Prostate gland (tissue), 2 donors: ENCODE data around the gene CASP8. TPM values are rescaled to one million over a fixed set of nuclear protein-coding genes. Genes with fewer than 3 reads are reported as not detected.
"Not testable (repeated sequence)": the region's sequence is repeated elsewhere in the genome, so short reads cannot be mapped to it uniquely, and the experiment has no call there.

Experiments
- DNase-seq: peaks from one replicate; pipeline ENCODE4 v3.0.0-alpha.2; 2019; ENCODE audit warnings: low spot score
- H3K27ac ChIP-seq, 2 donors: fragments of 200-600 bp; sonication (generic); 2 replicates each; pipeline ENCODE4 v1.5.1; 2017 to 2019
- H3K27me3 ChIP-seq: fragments of 200-600 bp; sonication (generic); replicated peaks from 2 replicates; pipeline ENCODE4 v1.5.1; 2019; ENCODE audit not compliant: insufficient read depth
- H3K36me3 ChIP-seq, 2 donors: fragments of 200-600 bp; sonication (generic); 1 replicate in 1 of 2; 2 replicates in 1 of 2; pipeline versions ENCODE4 v1.5.1 to v1.8.1; 2017 to 2019
- H3K4me1 ChIP-seq: fragments of 200-600 bp; sonication (generic); replicated peaks from 2 replicates; pipeline ENCODE4 v1.5.1; 2019
- H3K4me3 ChIP-seq, 2 donors: fragments of 200-600 bp; sonication (generic); 2 replicates each; pipeline ENCODE4 v1.5.1; 2017 to 2019
- H3K9me3 ChIP-seq: fragments of 200-600 bp; sonication (generic); 2 replicates; pipeline ENCODE4 v1.5.1; 2017
- POLR2A ChIP-seq: fragments of 450-650 bp; IDR thresholded peaks from one replicate; pipeline ENCODE4 v1.6.1; 2016; ENCODE audit warnings: antibody characterized with exemption, mild to moderate bottlenecking
- POLR2AphosphoS5 ChIP-seq: sonication (generic); formaldehyde crosslinking; IDR thresholded peaks from one replicate; pipeline ENCODE4 v1.6.1; 2017; ENCODE audit warnings: antibody characterized with exemption
- WGBS: methylation state at CpG from one replicate; pipeline ENCODE4 v1.1.5; 2018; 5-methylcytosine and 5-hydroxymethylcytosine counted together
- intact Hi-C: fragments of 100-400 bp; cut with DNase I; formaldehyde crosslinking; loops from one replicate; pipeline ENCODE4 v1.14.2; 2022
- total RNA-seq, 2 donors: library from RNA; depleted of rRNA; stranded (reverse); fragments of >200 nt; gene quantifications; one replicate each; pipeline ENCODE4 v1.1.0, GENCODE V29; 2016
- TF ChIP-seq, protein P1 (sequence below), 4 experiments: fragments of 200-600 bp in 2 of 4; fragments of 450-650 bp in 2 of 4; sonication (generic) in 2 of 4; IDR thresholded peaks; 1 replicate in 3 of 4; 2 replicates in 1 of 4; pipeline ENCODE4 v1.5.1; 2016 to 2019; ENCODE audit warnings: antibody characterized with exemption in 4 of 4, mild to moderate bottlenecking in 2 of 4, moderate library complexity in 2 of 4

CASP8 gene
- total RNA-seq, 2 donors from 2014 or later, result 10.0 to 16.9 TPM

DNA sequence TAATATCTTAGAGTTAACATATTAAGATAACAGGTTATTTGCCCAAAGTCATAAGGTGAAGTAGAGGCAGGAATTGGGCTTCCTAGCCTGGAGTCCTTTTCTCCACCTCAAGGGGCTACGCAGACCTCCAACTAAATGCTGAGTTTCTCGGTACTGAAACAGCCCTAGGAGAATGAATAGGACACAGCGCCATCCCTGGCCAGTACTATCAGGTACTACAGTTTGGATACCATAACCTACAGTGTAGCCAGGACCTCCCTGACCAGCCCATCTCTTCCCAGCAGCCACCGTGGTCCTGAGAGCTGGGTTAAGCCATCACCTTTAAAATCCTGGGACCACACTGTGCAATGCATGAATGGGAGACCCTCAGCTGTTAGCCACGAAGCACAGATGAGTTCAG, 15.7 kb downstream of the CASP8 start:
- Histone ChIP-seq H3K36me3 (peaks cover 0 to 2% of the 10 kb centered on the region in 2 donors), H3K9me3 (no peaks in the 10 kb centered on the region), H3K4me1 (no peaks in the 10 kb centered on the region), H3K27ac (no peak overlapping the region), H3K27me3 (no peaks in the 10 kb centered on the region), H3K4me3 (no peak overlapping the region)
- no peak for DNase-seq
- TF ChIP-seq, protein P1, sequence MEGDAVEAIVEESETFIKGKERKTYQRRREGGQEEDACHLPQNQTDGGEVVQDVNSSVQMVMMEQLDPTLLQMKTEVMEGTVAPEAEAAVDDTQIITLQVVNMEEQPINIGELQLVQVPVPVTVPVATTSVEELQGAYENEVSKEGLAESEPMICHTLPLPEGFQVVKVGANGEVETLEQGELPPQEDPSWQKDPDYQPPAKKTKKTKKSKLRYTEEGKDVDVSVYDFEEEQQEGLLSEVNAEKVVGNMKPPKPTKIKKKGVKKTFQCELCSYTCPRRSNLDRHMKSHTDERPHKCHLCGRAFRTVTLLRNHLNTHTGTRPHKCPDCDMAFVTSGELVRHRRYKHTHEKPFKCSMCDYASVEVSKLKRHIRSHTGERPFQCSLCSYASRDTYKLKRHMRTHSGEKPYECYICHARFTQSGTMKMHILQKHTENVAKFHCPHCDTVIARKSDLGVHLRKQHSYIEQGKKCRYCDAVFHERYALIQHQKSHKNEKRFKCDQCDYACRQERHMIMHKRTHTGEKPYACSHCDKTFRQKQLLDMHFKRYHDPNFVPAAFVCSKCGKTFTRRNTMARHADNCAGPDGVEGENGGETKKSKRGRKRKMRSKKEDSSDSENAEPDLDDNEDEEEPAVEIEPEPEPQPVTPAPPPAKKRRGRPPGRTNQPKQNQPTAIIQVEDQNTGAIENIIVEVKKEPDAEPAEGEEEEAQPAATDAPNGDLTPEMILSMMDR (IDR thresholded peaks at IDR 0.05), result no peak
- no peak for TF ChIP-seq POLR2AphosphoS5
- TF ChIP-seq POLR2A, result no peak
- WGBS, result 64% methylated on average over 5 of the region's 5 CpGs
- intact Hi-C loops, result no loop called here

DNA sequence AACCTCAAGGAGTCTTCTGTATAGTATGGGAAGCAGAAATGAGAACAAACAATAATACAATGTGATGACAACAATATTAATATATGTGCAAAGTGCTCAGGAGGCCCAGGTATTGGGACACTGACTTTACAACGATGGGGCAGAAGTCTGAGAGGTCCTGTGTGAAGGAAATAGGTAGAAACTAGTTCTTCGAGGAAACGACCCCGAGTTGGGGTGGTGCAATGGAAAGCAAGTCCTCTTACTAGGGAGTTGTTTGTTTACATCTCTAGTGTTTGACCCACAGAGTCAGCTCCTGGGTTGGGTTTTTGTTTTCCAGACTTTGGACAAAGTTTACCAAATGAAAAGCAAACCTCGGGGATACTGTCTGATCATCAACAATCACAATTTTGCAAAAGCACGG, 16.2 kb downstream of the CASP8 start:
- H3K27me3 ChIP-seq, result no peaks in the 10 kb centered on the region
- peaks cover 0 to 2% of the 10 kb centered on the region in 2 donors for H3K36me3 ChIP-seq
- no peak overlapping the region for H3K4me3 ChIP-seq
- no peak overlapping the region for H3K27ac ChIP-seq
- DNase-seq, result no peak
- no peaks in the 10 kb centered on the region for H3K9me3 ChIP-seq
- TF ChIP-seq POLR2AphosphoS5 (no peak), POLR2A (no peak)
- TF ChIP-seq, protein P1 (IDR thresholded peaks at IDR 0.05), result no peak
- H3K4me1 ChIP-seq, result no peaks in the 10 kb centered on the region
- intact Hi-C loops, result no loop called here
- 84% methylated on average over 6 of the region's 6 CpGs for WGBS

DNA sequence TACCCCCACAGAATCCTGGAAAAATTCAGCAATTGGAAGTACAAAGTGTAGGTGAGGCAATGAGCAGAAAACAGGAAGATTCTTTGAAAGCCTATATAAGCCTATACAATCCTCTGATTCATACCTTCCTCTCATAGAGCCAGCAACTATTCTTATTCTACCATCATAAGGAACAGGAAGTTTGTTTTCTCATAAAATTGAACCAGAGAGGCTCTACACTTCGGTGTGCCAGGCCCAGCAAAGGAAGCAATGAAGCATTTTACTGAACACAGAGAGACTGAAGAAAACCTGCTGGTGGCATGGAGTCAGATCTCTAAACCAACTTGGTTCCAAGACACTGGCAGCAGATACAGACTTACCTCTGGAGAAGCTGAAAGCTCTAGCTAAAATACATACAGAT, 18.7 kb downstream of the CASP8 start:
- H3K36me3 ChIP-seq, result peaks cover 0 to 2% of the 10 kb centered on the region in 2 donors
- H3K4me1 ChIP-seq, result no peaks in the 10 kb centered on the region
- WGBS, result 85% methylated on average over 1 of the region's 1 CpG
- DNase-seq, result no peak
- no peak overlapping the region for H3K4me3 ChIP-seq
- H3K9me3 ChIP-seq, result no peaks in the 10 kb centered on the region
- intact Hi-C loops, result no loop called here
- H3K27me3 ChIP-seq, result no peaks in the 10 kb centered on the region
- no peak for TF ChIP-seq POLR2AphosphoS5
- no peak for TF ChIP-seq POLR2A
- no peak overlapping the region for H3K27ac ChIP-seq

DNA sequence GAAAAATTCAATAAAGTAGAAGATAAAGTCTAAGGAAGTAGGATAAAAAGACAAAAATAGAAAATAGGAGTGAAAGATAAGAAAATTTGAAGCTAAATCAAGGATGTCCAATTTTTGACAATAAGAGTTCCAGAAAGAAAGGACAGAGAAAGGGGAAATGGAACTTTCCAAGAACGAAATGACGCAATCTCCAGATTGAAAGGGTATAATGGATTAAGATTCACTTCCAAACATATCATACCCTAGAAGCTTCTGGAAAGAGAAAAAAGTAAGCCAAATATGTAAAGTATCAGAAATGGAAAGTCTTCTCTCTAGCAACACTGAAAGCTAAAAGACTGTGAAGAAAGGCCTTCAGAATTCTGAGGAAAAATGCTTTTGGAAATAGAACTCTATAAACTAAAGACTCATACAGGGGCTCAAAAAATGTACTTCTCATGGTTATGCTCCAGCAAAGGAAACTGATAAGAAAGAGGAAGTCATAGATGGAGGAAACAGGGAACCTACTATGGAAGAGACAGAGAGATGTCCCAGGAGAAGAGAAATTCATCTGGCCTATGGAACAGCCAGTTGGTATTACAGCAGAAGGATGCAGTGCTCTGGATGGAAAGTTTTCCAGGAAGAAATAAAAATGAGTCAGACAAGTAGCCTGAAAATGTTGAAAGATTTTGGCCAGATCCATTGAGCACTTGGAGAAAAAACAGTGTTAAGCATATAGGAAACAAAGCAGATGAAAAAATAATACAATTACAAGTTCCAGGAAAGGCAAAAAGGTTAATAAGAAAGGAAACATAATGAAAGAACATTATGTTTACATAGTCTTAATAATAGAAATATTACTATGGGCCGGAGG, 20.1 kb downstream of the CASP8 start:
- no peak for DNase-seq
- no peak overlapping the region for H3K27ac ChIP-seq
- H3K27me3 ChIP-seq, result no peaks in the 10 kb centered on the region
- intact Hi-C loops, result no loop called here
- no peaks in the 10 kb centered on the region for H3K4me1 ChIP-seq
- no peak overlapping the region for H3K4me3 ChIP-seq
- 84% methylated on average over 3 of the region's 3 CpGs for WGBS
- TF ChIP-seq POLR2AphosphoS5, result no peak
- TF ChIP-seq, protein P1 (IDR thresholded peaks at IDR 0.05), result no peak
- TF ChIP-seq POLR2A, result no peak
- H3K9me3 ChIP-seq, result no peaks in the 10 kb centered on the region
- peaks cover 0 to 2% of the 10 kb centered on the region in 2 donors for H3K36me3 ChIP-seq

DNA sequence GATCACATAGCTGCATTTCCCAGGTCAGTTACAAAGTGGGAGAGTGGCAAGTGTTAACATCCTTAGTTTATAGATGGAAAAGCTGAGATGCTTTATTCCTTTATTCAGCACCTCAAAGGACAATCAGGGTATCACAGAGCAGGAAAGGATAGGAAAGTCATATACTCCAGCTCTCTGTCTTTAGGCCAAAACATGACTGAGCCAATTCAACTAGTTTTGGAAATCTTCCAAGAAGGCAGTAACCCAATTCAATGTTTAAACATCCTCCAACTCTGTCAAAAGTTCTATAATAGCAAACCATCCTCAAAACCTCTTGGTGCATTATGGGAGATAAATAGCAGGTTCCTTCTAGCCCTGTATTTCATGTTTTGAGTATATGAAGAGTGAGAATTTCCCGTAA, 25.2 kb downstream of the CASP8 start:
- Histone ChIP-seq H3K9me3 (no peaks in the 10 kb centered on the region), H3K27ac (no peak overlapping the region), H3K36me3 (no peaks in the 10 kb centered on the region), H3K4me1 (no peaks in the 10 kb centered on the region), H3K27me3 (no peaks in the 10 kb centered on the region), H3K4me3 (no peak overlapping the region)
- WGBS, result 95% methylated on average over 1 of the region's 1 CpG
- intact Hi-C loops, result no loop called here
- no peak for DNase-seq
- no peak for TF ChIP-seq POLR2AphosphoS5

DNA sequence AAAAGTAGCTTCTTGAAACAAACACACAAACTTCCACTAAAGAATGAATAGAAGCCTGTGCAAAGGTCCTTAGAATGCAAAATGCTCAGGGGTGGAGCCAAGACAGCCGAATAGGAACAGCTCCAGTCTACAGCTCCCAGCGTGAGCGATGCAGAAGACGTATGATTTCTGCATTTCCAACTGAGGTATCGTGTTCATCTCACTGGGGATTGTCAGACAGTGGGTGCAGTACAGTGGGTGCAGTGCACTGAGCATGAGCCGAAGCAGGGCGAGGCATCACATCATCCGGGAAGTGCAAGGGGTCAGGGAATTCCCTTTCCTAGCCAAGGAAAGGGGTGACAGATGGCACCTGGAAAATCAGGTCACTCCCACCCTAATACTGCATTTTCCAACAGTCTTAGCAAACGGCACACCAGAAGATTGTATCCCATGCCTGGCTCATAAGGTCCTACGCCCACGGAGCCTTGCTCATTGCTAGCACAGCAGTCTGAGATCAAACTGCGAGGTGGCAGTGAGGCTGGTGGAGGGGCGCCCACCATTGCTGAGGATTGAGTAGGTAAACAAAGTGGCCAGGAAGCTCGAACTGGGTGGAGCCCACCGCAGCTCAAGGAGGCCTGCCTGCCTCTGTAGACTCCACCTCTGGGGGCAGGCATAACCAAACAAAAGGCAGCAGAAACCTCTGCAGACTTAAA, 30.3 kb downstream of the CASP8 start:
- DNase-seq, H3K4me1 ChIP-seq, H3K9me3 ChIP-seq, H3K36me3 ChIP-seq, H3K27me3 ChIP-seq, H3K27ac ChIP-seq, H3K4me3 ChIP-seq, intact Hi-C loops: not testable (repeated sequence)
- 91% methylated on average over 15 of the region's 15 CpGs for WGBS
